Kidney epithelial cell (primary cell): ENCODE results near the gene LYAR. TPM values are rescaled to one million over a fixed set of nuclear protein-coding genes. Genes with fewer than 3 reads are reported as not detected.

ENCODE experiments used
- DNase-seq: peaks from one replicate; pipeline ENCODE4 v3.0.0-alpha.2; 2010; ENCODE audit warnings: low read depth
- H3K27me3 ChIP-seq: 2 replicates; pipeline ENCODE4 v1.6.0; 2011; ENCODE audit warnings: low read length; ENCODE audit not compliant: control insufficient read depth, insufficient read depth
- H3K36me3 ChIP-seq: 2 replicates; pipeline ENCODE4 v1.5.1; 2011; ENCODE audit warnings: low read length; ENCODE audit not compliant: control insufficient read depth, insufficient read depth
- H3K4me3 ChIP-seq: 2 replicates; pipeline ENCODE4 v1.5.1; 2011; ENCODE audit warnings: low read depth, mild to moderate bottlenecking, control low read depth, low read length
- CTCF ChIP-seq: IDR thresholded peaks from 2 replicates; pipeline ENCODE4 v1.5.1; 2011; ENCODE audit warnings: mild to moderate bottlenecking, moderate library complexity, low read length, control low read depth, inconsistent platforms; ENCODE audit not compliant: insufficient read depth, poor library complexity, severe bottlenecking
- total RNA-seq: library from RNA; depleted of rRNA; stranded (reverse); fragments of >200 nt; gene quantifications from 2 replicates; pipeline ENCODE4 v1.2.3, GENCODE V29; 2015

LYAR gene
- total RNA-seq, 1 donor from 2014 or later: 21.0 TPM

- no peak for TF ChIP-seq CTCF
- Histone ChIP-seq H3K27me3 (peaks cover 41% of the 10 kb centered on the region), H3K36me3 (no peaks in the 10 kb centered on the region), H3K4me3 (no peak within 1 kb of the TSS)
- no peak for DNase-seq
These were observed 63.1 kb downstream of the LYAR start, which contains the start of gene OTOP1 for GRCh38 chr4:4226606-4227438. TSS of gene OTOP1 (minus strand) at chr4:4226929. CDS start at chr4:4226864, 65 bp downstream.

GRCh38 chr4:4225915-4226605 lies 63.9 kb downstream of the LYAR start:
- no peak for DNase-seq
- H3K27me3 ChIP-seq: peaks cover 41% of the 10 kb centered on the region

More at GRCh38 chr4:4225915-4226605, 63.9 kb downstream of the LYAR start:
- no peak for TF ChIP-seq CTCF
- no peaks in the 10 kb centered on the region for H3K36me3 ChIP-seq
- no peak overlapping the region for H3K4me3 ChIP-seq

Other genes starting within 250 kb of the LYAR start
- gene OTOP1, start 63.2 kb downstream of the LYAR start, total RNA-seq: not detected in 2 replicates
- 37.7 and 39.1 TPM in 2 replicates for gene TMEM128, start 41.9 kb downstream of the LYAR start, total RNA-seq
- 3.9 and 8.5 TPM in 2 replicates for gene ZBTB49, start 97 bp upstream of the LYAR start, total RNA-seq
- 9.7 and 12.7 TPM in 2 replicates for gene NSG1, start 96.9 kb upstream of the LYAR start, total RNA-seq